Mammary epithelial cell (primary cell): ENCODE results near the gene TNKS1BP1.

Experiments
- EZH2 ChIP-seq: IDR thresholded peaks from 2 replicates; pipeline ENCODE4 v1.6.1; 2012; ENCODE audit warnings: low read length, inconsistent platforms, borderline replicate concordance
- TF ChIP-seq, protein P1 (sequence below), 2 donors: IDR thresholded peaks in 1 of 2; conservative IDR thresholded peaks in 1 of 2; 2 replicates each; pipeline ENCODE4 v1.5.1; 2011 to 2012; ENCODE audit warnings: inconsistent platforms in 2 of 2, low read length in 2 of 2, mild to moderate bottlenecking in 2 of 2, control low read depth in 1 of 2, low read depth in 1 of 2; ENCODE audit not compliant: insufficient read depth in 1 of 2; ENCODE audit errors: extremely low read depth in 1 of 2

DNA sequence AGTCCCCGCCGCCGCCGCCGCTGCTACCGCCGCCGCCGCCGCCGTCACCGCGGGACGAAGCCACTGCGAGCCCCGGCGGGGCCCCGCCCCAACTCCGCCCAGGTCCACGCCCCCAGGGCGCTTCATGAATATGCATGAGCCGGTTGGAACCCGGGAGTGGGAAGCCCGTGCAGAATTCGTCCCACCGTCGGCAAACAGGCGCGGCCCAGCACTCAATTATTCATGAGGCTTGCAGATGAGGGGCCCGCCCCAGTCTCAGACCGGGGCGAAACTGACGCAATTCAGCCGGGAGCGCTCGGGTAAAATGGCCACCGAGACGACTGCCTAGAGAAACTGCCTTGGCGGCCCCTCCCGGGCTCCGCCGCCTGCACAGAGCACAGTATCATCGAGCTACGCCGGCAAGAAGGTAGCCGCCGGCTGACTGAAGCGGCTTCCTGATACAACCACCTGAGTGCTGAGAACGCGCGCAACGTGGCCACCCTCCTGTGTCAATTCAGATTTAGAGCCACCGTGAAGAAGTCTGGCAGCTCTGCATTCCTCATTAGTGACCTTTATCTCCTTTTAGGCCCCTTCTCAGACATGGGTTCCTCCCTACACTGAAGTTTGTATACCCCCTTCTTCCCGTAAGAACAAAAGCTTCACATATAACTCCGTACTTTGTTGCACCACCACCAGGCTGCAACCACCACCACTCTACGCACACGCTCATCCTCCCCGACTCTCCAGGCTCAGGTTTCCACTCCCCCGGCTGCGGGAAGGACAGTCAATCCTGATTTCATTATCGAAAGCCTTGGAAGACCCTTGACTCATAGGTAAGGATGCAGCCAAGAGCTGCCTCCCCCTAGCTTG is at the start of gene TNKS1BP1:
- TF ChIP-seq, protein P1, sequence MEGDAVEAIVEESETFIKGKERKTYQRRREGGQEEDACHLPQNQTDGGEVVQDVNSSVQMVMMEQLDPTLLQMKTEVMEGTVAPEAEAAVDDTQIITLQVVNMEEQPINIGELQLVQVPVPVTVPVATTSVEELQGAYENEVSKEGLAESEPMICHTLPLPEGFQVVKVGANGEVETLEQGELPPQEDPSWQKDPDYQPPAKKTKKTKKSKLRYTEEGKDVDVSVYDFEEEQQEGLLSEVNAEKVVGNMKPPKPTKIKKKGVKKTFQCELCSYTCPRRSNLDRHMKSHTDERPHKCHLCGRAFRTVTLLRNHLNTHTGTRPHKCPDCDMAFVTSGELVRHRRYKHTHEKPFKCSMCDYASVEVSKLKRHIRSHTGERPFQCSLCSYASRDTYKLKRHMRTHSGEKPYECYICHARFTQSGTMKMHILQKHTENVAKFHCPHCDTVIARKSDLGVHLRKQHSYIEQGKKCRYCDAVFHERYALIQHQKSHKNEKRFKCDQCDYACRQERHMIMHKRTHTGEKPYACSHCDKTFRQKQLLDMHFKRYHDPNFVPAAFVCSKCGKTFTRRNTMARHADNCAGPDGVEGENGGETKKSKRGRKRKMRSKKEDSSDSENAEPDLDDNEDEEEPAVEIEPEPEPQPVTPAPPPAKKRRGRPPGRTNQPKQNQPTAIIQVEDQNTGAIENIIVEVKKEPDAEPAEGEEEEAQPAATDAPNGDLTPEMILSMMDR (conservative IDR thresholded peaks at IDR 0.05 in 1 of 2, IDR thresholded peaks at IDR 0.05 in 1 of 2; ENCODE audit: extremely low read depth in 1 of 2, insufficient read depth in 1 of 2, low read depth in 1 of 2, low read length in 2 of 2) = no peak
- no peak for TF ChIP-seq EZH2
